Aorta (tissue), 5 donors: Measurements from ENCODE around the gene PTBP3. TPM values are rescaled to one million over a fixed set of nuclear protein-coding genes. Genes with fewer than 3 reads are reported as not detected.
"Not testable (repeated sequence)": the region's sequence is repeated elsewhere in the genome, so short reads cannot be mapped to it uniquely, and the experiment has no call there.

ENCODE experiments used
- ATAC-seq: fragments of 200-7000 bp; cut with Tn5 transposase; one replicate; pipeline ENCODE4 v1.9.1; 2022; ENCODE audit warnings: moderate library complexity; ENCODE audit not compliant: low FRiP score
- DNase-seq, 2 donors: peaks; one replicate each; pipeline ENCODE4 v3.0.0-alpha.2; 2020
- H3K27ac ChIP-seq, 2 donors: one replicate each; pipeline ENCODE4 v1.5.1; 2013; ENCODE audit warnings: low read length in 2 of 2, mild to moderate bottlenecking in 2 of 2, moderate library complexity in 2 of 2, control low read depth in 1 of 2, inconsistent platforms in 1 of 2, low read depth in 1 of 2
- H3K27me3 ChIP-seq, 2 donors: one replicate each; pipeline ENCODE4 v1.6.1; 2013; ENCODE audit warnings: control low read depth in 1 of 2, low read length in 1 of 2, mild to moderate bottlenecking in 1 of 2, moderate library complexity in 1 of 2; ENCODE audit not compliant: insufficient read depth in 2 of 2, control insufficient read depth in 1 of 2
- H3K36me3 ChIP-seq, 2 donors: one replicate each; pipeline ENCODE4 v1.6.1; 2013; ENCODE audit warnings: control low read depth in 1 of 2, low read length in 1 of 2, mild to moderate bottlenecking in 1 of 2; ENCODE audit not compliant: insufficient read depth in 2 of 2, control insufficient read depth in 1 of 2
- H3K4me1 ChIP-seq, 2 donors: one replicate each; pipeline ENCODE4 v1.6.1; 2013; ENCODE audit warnings: low read length in 2 of 2, control low read depth in 1 of 2, mild to moderate bottlenecking in 1 of 2, moderate library complexity in 1 of 2; ENCODE audit not compliant: insufficient read depth in 2 of 2, control insufficient read depth in 1 of 2
- H3K4me3 ChIP-seq, 2 donors: one replicate each; pipeline ENCODE4 v1.5.1; 2013; ENCODE audit warnings: low read length in 2 of 2, control low read depth in 1 of 2, mild to moderate bottlenecking in 1 of 2
- H3K9me3 ChIP-seq: one replicate; pipeline ENCODE4 v1.6.1; 2013; ENCODE audit warnings: mild to moderate bottlenecking, low read length; ENCODE audit not compliant: control insufficient read depth
- WGBS, 2 donors: extraction: QIAGEN DNeasy Blood & Tissue Kit; methylation state at CpG; one replicate each; pipeline ENCODE4 v1.1.7; 2013; 5-methylcytosine and 5-hydroxymethylcytosine counted together
- intact Hi-C, 2 donors: fragments of 100-400 bp; cut with DNase I; formaldehyde crosslinking; loops; one replicate each; pipeline versions ENCODE4 v1.14.2 to v1.15.0; 2022
- polyA plus RNA-seq, 2 donors: library from polyadenylated mRNA; stranded (reverse); fragments of 200-250 nt; gene quantifications; one replicate each; pipeline ENCODE4 v1.2.3, GENCODE V29; 2013
- total RNA-seq, 2 donors: library from RNA; stranded (reverse); fragmentation: NEBNext Ultra II Directional; extraction: Animal tissue kit (Norgen Biotek cat#: 25700); gene quantifications; one replicate each; pipeline ENCODE4 v1.2.1, GENCODE V29; 2021
- donor health status: healthy with polysubstance abuse.
- donor health status: Bipolar disorder and iron deficiency.
- donor health status: DM: no; HTN: no; CAD: no.
- donor health status: DM: no; HTN: no; CAD: no.
- donor health status: DM: yes; HTN: yes; CAD: no.

Gene PTBP3
- total and polyA plus RNA-seq, 4 donors: 5.2 to 74.1 (median 26.3) TPM

GRCh38 chr9:112218908-112219307 lies 114.5 kb downstream of the PTBP3 start:
- Histone ChIP-seq H3K4me1 (no peaks in the 10 kb centered on the region), H3K9me3 (no peaks in the 10 kb centered on the region), H3K27me3 (no peaks in the 10 kb centered on the region), H3K4me3 (no peak overlapping the region), H3K36me3 (peaks cover 0 to 2% of the 10 kb centered on the region in 2 donors), H3K27ac (no peak overlapping the region)
- ATAC-seq (no peak), DNase-seq (no peak)
- intact Hi-C loops: no loop called here
- 89 to 92% methylated on average over 3 of the region's 3 CpGs for WGBS, 2 donors

- Histone ChIP-seq H3K36me3 (peaks cover 5 to 7% of the 10 kb centered on the region in 2 donors), H3K4me1 (no peaks in the 10 kb centered on the region), H3K4me3 (no peak overlapping the region), H3K9me3 (no peaks in the 10 kb centered on the region), H3K27ac (no peak overlapping the region), H3K27me3 (no peaks in the 10 kb centered on the region)
- DNase-seq: no peak
- WGBS, 2 donors: 92 to 96% methylated on average over 2 of the region's 2 CpGs
- ATAC-seq: no peak
- intact Hi-C loops: no loop called here
These were observed 120.5 kb downstream of the PTBP3 start for GRCh38 chr9:112212926-112213325.

GRCh38 chr9:112207451-112207850 lies 126.0 kb downstream of the PTBP3 start:
- H3K27me3 ChIP-seq: no peaks in the 10 kb centered on the region
- peaks cover 5 to 7% of the 10 kb centered on the region in 2 donors for H3K36me3 ChIP-seq
- no peak overlapping the region for H3K27ac ChIP-seq
- H3K4me3 ChIP-seq: no peak overlapping the region
- H3K4me1 ChIP-seq: no peaks in the 10 kb centered on the region
- WGBS, 2 donors: 95 to 97% methylated on average over 1 of the region's 1 CpG
- no peak for ATAC-seq
- intact Hi-C loops: no loop called here
- no peak for DNase-seq
- no peaks in the 10 kb centered on the region for H3K9me3 ChIP-seq

GRCh38 chr9:112203536-112203935 lies 129.9 kb downstream of the PTBP3 start:
- Histone ChIP-seq H3K4me1 (no peaks in the 10 kb centered on the region), H3K27ac (no peak overlapping the region), H3K27me3 (no peaks in the 10 kb centered on the region), H3K9me3 (no peaks in the 10 kb centered on the region), H3K4me3 (no peak overlapping the region), H3K36me3 (no peaks in the 10 kb centered on the region)
- no peak for ATAC-seq
- DNase-seq: no peak
- intact Hi-C loops: no loop called here
- WGBS, 2 donors: 52 to 59% methylated on average over 2 of the region's 2 CpGs

DNA sequence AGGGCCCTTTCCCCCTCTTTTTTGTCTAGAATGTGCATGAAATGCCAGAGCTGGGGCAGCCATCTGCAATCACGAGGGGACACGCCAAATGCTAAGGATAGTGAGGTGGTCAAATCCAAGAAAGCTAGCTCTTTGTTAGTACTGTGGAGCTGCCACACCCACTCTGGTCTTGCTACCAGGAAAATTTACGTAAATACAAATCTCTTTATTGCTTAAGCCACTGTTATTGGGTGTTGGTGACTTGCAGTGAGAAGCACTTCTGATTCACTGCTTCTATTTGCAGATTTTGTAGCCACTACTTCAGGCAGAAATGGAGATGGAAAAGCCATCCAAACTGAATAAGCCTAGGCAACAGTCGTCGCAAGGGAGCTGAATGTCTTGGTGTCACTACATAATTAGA lies 132.7 kb downstream of the PTBP3 start:
- whole genome bisulfite sequencing, 2 donors: 91 to 94% methylated on average over 5 of the region's 5 CpGs
- ATAC-seq (no peak), DNase-seq (no peak)
- Histone ChIP-seq H3K27me3 (no peaks in the 10 kb centered on the region), H3K36me3 (no peaks in the 10 kb centered on the region), H3K4me3 (no peak overlapping the region), H3K4me1 (no peaks in the 10 kb centered on the region), H3K9me3 (no peaks in the 10 kb centered on the region), H3K27ac (no peak overlapping the region)
- intact Hi-C loops: no loop called here

- no peak overlapping the region for H3K27ac ChIP-seq
- intact Hi-C loops: no loop called here
- no peaks in the 10 kb centered on the region for H3K36me3 ChIP-seq
- WGBS, 2 donors: 72% methylated on average over 4 of the region's 4 CpGs
- no peak for ATAC-seq
- no peak overlapping the region for H3K4me3 ChIP-seq
- H3K9me3 ChIP-seq: no peaks in the 10 kb centered on the region
- H3K27me3 ChIP-seq: no peaks in the 10 kb centered on the region
- no peak for DNase-seq
- H3K4me1 ChIP-seq: peaks cover 0 to 3% of the 10 kb centered on the region in 2 donors
These were observed 134.8 kb downstream of the PTBP3 start for GRCh38 chr9:112198646-112199045.

GRCh38 chr9:112194969-112195431 lies 138.4 kb downstream of the PTBP3 start:
- Histone ChIP-seq H3K9me3 (no peaks in the 10 kb centered on the region), H3K27ac (peak overlapping the region; percentile 49 to 67), H3K36me3 (no peaks in the 10 kb centered on the region), H3K4me1 (peaks cover 0 to 3% of the 10 kb centered on the region in 2 donors), H3K27me3 (no peaks in the 10 kb centered on the region), H3K4me3 (no peak overlapping the region)
- intact Hi-C loops: no loop called here
- ATAC-seq (peak; percentile 56), DNase-seq (no peak)
- WGBS, 2 donors: 19 to 23% methylated on average over 4 of the region's 4 CpGs

DNA sequence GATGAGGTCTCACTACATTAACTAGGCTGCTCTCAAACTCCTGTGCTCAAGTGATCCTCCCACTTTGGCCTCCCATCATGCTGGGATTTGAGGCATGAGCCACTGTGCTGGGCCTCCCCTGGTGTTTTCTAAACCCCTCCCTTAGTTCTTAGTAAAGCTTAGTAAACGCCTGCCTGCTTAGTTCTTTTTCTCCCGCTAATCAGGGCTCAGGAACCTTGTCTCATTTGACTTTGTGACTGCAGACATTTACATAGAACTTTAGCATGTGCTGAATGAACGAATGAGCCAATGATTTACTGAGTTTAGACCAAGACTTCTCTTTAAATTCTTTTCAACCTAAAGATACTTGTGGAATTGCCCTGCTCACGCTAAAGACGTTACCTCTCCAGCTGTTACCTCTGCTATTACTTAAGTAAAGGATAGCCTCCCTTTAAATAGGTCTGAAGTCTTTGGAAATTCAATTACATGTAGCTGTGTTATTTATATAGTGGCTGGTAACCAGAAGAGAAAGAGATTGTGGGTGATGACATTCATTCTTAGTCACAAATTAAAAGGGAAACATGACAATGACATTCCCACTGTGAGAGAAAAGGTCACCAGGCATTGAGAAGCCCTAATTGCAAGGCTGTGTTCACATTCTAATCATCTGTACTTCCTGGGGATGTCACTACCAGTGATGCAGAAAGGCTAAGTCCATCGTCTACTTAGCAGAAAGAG lies 139.7 kb downstream of the PTBP3 start:
- Histone ChIP-seq H3K27ac (peak overlapping the region in 1 of 2 donors; percentile 77), H3K9me3 (no peaks in the 10 kb centered on the region), H3K4me3 (no peak overlapping the region), H3K27me3 (no peaks in the 10 kb centered on the region), H3K36me3 (no peaks in the 10 kb centered on the region), H3K4me1 (peaks cover 0 to 3% of the 10 kb centered on the region in 2 donors)
- ATAC-seq: no peak
- WGBS, 2 donors: 79% methylated on average over 6 of the region's 6 CpGs
- intact Hi-C loops: no loop called here
- no peak for DNase-seq

DNA sequence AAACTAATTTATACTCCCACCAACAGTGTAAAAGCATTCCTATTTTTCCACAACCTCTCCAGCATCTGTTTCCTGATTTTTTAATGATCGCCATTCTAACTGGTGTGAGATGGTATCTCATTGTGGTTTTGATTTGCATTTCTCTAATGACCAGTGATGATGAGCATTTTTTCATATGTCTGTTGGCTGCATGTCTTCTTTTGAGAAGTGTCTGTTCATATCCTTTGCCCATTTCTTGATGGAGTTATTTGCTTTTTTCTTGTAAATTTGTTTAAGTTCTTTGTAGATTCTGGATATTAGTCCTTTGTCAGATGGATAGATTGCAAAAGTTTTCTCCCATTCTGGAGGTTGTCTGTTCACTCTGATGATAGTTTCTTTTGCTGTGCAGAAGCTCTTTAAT lies 143.1 kb downstream of the PTBP3 start:
- H3K4me3 ChIP-seq, ATAC-seq, H3K4me1 ChIP-seq, intact Hi-C loops, H3K27me3 ChIP-seq, DNase-seq, H3K36me3 ChIP-seq, H3K27ac ChIP-seq, H3K9me3 ChIP-seq: not testable (repeated sequence)
- WGBS, 2 donors: 95 to 97% methylated on average over 1 of the region's 1 CpG
